Embryonic facial prominence (tissue), 1 donor: Measurements from ENCODE around the gene SHISAL1.
"Not testable (repeated sequence)": the region's sequence is repeated elsewhere in the genome, so short reads cannot be mapped to it uniquely, and the experiment has no call there.

ENCODE experiments used
- DNase-seq: peaks from one replicate; pipeline ENCODE4 v3.0.0-alpha.2; 2016; ENCODE audit errors: extremely low spot score

The SHISAL1 gene

DNA sequence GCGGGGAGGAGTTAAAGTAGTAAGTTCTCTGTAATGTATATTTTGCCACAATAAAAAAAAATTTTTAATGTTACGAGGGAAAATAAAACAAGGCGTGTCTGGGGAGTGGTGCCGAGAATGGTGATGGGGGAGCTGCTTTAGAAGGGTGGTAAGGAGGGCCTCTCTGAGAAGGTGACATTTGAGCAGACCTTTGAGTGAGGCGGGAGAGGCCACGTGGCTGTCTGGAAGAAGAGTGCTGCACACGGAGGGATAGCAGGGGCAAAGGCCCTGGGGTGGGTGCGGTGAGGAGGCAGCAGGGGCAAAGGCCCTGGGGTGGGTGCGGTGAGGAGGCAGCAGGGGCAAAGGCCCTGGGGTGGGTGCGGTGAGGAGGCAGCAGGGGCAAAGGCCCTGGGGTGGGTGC, 10.4 kb downstream of the SHISAL1 start:
- DNase-seq = not testable (repeated sequence)

DNA sequence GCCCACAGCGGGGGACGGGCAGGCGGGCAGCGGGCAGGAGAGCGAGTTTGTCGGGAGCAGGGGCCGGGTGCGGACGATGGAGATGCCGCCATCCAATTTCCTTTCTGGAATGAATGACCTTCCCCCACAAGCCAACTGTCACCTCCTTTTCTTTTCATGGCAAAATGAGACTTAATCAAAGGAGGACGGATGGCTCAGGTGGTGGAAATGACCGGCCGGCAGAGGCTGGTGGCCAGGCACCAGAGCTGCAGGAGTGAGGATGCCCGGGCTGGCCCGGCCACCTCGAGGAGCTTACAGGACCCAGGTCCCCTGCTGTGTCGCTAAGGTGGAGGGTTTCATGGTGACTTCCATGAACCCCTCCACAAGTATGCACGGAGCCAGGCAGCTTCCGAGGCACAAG, 11.7 kb downstream of the SHISAL1 start:
- no peak for DNase-seq

DNA sequence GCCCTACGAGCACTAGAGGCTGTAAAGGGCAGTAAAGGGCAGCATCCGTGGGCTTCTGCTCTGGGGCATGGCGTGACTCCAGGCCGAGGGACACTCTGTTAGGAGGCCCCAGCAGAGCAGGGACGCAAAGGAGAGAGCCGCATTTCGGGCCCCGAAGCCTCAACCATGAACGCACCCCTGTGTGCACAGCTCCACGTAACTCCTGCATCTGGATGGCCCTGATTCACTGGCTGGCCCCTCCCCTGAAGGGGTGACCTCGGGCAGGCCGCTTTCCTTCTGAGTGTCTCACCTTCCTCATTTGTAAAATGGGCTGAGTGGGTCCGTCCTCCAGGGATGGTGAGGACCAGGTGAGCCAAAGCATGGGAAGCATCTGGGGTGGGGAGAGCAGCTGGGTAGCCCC, 13.6 kb downstream of the SHISAL1 start:
- DNase-seq = no peak

DNA sequence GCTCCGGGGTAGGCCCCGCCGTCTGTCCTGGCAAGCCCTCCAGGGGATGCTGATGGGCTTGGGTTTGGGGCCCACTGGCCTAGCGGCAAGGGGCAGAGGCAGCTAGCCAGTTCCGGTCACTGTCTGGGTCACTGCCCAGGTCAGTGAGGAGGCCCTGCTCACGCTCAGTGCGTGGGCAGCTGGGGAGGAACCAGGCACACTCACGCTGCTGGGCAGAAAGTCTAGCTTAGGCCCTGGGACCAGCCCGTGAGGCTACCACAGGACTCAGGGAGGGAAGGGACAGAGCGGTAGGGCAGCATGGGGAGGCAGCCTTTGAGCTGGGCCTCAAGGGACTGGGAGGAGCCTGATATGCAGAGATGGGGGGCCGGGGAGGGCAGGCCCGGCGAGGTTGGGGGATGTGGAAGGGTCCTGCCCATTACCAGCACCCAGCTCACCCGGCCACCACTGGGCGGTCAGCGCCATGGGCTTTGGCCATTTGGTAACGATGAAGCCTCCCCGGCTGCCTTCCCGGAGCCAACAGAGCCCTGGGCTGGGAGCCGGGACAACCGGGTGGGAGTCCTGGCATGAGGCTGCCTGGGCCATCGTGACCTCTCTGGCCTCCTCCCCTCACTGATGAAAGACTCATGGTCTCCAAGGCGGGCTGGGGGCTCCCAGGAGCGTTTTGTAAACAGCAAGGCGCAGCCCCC, 14.2 kb downstream of the SHISAL1 start:
- no peak for DNase-seq

DNA sequence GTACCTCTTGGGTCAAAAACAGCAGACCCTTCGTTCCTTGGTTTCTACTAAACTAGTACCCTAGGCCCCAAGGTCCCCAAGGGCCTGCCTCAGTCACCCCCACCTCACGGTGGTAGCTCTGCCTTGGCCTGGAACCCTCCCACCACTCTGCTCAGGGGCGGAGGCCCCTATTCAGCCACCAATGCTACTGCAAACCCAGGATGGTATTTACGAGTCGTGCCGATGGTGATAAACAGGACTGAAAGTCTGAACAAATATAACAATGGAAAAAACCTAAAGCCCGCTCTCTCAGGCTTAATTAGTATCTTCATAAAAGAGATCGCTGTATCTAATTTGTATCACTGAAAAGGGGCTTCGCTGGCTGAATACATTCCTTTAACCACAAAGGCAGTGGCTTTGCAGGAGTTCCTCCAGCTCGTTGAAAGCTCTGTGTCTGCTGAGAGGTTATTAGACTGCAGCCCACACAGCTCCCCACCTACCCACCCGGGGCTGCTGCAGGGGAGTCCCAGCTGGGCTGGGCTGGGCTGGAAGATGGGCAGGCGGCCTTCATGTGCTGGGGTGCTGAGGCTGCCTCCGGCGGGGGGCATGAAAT, 15.2 kb downstream of the SHISAL1 start:
- DNase-seq = no peak

DNA sequence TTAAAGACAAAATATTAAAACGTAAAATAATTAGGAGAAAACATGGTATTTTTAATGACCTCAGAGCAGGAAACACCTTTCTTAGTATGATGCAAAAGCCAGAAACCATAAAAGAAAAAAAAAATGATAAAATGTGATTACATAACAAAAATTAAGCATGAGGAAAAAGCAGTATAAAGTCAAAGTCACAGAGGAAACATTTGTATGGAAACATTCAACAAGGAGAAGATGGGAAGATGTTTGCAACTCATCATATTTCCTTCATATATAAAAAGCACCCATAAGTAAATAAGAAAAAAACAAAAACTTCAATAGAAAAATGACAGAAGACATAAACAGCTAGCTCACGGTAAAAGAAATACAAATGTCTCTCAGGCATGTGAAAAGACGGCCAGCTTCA, 17.3 kb downstream of the SHISAL1 start:
- no peak for DNase-seq

DNA sequence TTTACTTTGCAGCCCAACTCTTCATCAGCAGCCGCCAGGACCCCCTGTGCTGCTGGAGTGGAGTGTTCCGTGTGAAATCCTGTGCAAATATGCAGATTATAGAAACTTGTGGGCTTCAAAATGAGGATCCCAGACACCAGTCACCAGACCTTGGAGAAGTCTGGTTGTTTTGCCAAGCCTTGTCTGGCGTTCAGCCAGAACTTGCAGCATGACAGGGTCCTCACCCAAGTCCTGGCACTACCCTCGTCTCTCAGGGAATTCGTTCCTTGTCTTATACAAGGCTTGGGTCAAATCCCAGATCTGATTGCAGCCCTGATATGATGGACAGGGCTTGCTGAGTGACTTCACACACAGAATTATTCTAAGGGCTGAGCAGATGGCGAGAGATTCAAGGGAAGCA, 18.9 kb downstream of the SHISAL1 start:
- DNase-seq = no peak

DNA sequence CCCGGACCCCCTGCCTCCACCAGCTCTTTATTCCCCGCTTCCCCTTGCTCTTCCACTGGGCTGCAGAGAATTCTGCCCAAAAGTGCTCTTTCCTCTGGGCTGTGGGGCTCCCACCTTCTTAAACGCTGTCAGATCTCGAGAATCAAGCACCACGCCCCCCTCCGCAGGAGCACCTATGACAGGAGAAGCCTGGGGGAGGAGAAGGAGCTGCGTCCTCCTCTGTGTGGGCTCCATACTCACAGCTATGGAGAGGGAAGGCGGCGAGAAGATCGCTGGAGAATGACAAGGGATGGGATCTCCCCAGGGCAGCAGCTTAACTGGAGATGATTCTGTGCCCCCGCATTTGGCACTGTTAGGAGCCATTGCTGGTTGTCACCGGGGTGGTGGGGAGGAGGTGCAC, 19.7 kb downstream of the SHISAL1 start:
- DNase-seq = no peak

DNA sequence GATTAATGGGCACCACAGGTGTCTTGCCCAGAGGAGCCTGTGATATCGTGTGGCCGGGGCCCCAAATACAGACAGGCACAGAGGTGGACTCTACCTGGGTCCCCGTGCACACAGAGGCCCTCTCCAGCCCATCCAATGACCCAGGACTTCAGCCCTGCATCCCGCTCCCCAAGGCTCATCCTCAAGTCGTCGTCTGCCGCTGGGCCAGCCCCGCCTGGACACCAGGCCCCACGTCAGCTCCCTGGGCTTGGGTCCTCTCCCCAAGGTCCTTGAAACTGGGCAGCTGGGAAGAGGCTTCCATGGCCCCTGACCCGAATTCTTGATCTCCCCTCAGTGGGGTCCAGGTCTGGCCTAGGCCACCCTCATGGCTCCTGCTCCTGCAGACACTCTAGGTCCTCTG, 20.2 kb downstream of the SHISAL1 start:
- DNase-seq = no peak

DNA sequence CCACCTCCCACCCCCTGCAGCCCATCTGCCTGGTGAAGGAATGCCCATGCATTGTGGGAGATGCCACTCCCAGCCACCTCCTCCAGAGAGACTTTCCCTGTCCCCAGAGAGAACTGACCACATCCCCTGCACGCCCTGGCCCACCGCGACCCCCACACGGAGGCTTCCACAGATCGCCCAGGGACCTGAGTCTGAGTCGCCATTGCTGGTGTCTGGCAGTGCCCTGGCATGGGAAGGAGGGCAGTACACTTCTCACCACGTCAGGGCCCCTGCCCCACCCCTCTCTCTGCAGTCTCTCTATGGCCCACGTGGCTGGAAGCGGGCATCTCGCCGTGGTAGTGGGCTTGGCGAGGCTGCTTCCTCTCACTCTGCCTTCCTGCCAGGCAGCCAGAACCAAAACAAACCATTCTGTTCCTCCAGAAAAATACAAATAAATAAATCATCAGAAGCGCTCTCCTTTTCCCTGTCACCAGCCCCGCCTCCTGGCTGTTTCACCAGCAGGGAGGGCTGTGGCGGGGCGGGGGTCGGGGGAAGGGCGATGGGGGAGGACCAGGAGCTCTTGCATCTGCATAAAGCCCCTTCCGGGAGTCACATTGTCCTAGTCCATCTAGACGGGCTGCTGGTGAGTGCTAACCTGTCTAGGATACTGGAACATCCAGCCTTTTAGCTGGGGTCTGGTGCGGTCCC, 20.9 kb downstream of the SHISAL1 start:
- DNase-seq = no peak

DNA sequence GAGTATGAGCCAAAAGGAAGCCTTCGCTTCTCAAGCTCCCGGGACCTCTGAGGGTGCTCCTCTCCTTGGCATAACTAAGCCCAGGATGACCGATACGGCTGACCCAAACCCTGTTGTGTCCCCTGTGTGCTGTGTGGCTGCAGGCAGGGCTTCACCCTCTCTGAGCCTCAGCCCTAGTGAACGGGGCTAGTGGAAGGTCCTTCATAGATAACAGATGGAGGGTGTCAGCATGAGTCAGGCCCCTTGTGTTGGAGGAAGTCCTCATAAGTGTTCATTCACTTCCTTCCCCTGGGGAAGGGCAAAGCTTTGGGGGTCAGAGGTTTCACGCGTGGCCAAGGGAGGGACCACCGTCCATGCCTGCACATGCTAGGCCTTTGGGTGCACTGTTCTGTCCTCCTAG, 21.5 kb downstream of the SHISAL1 start:
- no peak for DNase-seq

DNA sequence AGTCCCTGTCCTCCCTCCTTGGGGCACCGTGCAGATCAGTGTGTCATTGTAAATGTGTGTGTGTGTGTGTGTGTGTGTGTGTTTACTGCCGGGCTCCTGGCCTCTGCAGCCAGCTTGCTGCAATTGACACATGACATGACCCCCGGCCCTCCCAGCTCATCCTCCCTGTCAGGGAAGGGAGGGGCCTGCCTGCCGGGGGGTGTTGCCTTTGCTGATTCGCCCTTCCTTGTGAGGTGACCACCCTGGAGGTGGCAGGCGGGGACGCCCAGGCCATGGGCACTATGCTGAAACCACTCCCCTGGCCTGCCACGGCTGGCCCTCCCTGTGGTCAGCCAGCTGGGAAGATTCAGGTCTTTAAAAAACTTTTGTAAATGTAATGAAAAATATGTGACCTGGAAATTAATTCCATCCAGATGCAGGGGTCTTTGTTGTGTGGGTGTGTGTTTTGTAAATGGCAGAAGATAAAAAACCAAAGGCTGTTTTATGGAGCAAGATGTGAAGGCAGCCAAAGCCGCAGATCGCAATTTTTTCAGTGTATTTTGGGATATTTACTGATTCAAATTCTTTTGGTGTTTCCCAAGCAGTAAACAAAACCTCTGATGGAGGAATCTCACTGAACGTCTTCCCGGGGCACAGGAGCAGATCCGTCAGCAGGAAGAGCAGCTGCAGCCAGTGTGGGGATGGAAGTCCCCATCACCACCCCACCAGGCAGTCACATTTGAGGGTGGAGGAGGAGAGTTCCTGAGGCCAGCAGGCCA, 23.2 kb downstream of the SHISAL1 start:
- no peak for DNase-seq

DNA sequence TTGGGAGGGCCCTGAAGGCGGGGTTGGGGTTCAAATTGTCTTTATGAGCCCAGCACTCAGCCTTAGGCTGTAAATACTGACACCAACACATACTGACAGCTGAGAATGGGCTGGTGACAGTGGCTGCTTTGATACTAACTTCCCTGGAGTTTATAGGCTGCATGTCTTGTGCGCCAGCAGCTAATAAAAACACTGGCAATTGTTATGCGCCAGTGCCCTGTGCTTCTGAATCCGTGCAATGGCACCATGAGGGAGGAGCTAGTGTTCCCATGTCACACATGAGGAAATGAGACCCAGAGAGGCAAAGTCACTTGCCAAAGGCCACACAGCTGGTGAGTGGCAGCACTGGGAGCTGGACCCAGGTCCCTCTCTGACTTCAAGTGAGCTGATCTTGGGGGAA, 23.8 kb downstream of the SHISAL1 start:
- no peak for DNase-seq

DNA sequence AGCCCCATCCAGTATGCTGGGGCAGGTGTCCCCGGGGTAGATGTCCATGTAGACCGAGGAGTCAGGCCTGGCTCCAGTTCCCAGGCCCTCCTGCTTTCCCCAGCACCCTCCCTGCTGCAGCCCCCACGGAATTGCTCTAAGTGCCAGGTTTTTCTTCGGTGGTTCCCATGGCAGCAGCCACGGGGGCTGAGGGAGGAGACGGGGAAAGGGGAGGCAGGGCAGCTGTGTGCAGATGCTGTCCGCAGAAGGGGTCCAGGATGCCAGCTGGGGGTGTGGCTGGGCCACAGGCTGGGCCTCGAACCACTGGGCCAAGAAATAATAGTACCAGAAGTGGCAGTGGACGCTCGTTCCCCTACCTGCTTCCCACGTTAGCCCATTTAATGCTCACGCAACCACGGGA, 25.0 kb downstream of the SHISAL1 start:
- no peak for DNase-seq

DNA sequence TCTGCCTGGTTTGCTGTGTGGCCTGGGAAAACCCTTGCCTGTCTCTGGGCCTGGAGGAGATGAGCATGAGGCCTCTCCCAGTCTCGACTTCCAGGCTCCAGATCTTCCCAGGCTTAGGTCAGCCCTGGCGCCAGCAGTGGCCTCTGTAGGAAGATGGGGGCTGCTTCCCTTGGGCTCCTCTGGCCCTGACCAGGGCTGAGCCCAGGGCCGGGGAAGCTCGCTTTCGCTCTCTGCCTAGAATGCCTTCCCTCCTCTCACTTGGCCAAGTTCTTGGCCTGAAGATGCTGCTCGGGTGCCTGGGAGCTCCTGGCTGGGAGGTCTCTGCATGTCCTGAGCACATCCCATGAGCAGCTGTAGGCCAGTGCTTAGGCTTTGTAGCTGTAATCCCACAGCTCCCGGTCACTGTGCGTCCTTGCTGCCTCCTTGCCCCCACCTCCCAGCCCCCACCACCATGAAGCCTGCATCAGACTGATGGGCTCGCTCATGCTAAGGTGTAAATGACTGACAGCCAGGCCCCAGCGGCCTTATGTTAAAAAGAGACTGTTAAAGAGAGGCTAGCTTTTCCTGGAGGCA, 25.5 kb downstream of the SHISAL1 start:
- DNase-seq = no peak

DNA sequence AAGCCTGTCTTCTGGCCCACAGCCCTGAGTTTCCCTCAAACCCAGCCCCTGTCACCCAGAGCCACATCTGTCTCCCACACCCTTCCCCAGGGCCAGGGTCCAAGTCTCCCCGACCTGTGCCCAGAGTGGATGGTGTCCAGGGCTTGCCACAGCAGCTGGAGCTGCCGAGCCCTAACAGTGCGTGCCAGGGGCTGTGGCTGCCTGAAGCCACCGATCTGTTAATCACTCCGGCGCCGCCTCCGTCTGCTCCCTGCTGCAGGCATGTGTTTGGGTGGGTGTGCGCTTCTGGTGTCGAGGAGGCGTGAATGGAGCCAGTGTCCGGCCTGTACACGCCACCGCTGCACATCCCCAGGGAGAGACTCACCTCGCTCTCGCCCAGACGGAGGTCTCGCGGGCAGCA, 26.1 kb downstream of the SHISAL1 start:
- DNase-seq = no peak

DNA sequence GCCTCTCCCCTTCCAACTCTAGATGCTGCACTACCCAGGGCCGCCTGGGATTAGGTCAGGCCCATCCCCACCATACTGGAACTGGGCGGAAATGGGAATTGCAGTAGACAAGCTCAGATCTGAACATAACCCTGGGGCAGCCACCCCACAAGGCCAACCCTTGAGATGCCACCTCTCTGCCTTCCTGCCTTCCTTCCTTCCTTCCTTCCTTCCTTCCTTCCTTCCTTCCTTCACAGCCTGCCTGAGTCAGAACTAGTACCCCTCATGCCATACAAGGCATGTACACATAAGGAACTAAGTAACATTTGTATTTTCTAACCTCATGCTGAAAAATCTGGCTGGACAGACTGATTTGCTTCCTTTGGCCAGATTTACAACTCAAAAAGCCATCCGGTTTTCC, 28.0 kb downstream of the SHISAL1 start:
- DNase-seq = no peak

DNA sequence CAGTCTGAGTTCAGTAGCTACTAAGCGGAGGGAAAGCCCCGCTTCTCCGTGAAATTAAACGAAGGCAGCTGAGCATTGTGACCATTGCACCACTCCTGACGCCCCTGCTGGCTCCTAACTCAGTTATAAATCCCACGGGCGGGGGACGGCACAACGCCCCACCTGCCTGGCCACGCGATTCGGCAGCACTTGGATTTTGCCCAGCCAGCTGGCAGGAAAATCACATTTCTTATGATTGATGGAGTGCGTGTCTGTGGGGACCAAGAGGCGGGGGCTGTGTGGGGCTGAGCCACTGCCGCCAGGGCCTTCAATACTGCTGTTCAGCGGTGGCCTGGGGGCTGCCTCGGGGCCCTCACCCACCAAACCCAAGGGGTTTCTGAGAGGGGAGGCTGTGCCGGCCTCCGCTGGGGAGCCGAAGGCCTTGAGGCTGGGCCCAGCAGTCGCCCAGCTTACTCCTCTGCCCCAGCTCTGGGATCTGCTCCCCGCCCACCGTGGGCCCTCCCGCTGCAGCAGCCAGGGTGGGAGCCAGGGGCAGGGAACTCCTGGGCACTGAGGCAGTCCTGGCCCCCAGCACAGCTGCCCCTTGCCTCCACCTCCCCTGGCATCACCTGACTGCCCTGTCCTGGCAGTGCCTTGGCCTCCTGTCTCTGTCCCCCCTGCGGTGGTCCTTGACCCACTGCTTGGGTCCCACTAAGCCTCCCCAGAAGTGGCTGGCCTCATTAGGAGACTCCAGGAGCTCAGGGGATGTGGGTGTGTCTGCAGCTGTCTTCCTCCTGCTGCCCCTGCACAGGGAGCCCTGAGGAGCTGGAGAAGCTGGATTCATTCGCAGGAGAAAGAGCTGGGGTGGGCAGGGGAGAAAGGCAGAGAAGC, 30.7 kb downstream of the SHISAL1 start:
- no peak for DNase-seq

DNA sequence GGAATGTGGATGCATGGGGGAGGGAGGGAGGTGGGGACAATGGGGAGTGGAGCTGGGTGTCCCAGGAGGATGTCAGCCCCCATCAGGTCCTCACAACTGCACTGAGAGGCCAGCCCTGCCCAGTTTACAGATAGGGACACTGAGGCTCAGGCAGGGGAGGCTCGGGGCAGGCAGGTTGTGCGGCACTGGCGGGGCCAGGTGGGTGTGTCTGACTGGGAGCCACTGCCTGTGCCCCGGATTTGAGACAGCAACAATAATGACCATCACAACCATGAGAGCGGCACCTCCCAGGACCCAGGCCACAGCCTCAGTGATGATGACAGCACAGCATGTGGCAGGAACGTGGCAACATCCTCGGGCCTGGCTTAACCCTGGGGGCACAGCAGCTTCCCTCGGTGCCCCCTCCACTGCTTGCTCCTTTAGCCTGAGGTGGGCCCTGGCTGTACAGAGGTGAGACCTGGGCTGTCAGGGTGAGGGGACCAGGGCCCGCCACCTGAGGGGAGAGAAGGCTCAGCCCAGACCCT, 32.0 kb downstream of the SHISAL1 start:
- no peak for DNase-seq

DNA sequence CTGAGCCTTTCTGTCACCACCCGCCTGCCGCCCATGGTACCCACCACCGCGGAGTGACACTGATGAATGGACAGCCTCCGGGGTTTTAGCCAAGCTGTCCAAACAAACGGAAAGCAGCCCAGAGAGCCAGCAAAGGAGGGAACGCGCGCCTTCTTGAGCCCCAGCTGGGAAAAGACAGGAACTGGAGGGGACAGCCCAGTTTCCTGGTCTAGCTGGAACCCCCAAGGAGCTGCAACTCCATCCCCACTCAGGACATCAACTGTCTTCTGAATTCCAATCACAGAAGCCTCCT, 33.7 kb downstream of the SHISAL1 start:
- no peak for DNase-seq
